ENCODE data around the gene BPHL. TPM values are rescaled to one million over a fixed set of nuclear protein-coding genes. Genes with fewer than 3 reads are reported as not detected.
"Not testable (repeated sequence)": the region's sequence is repeated elsewhere in the genome, so short reads cannot be mapped to it uniquely, and the experiment has no call there.

BPHL gene
- polyA plus RNA-seq (2014; cell fraction: cytosol; rRNA removed), result 33.5 and 49.0 TPM in 2 replicates
- 31.5 and 43.3 TPM in 2 replicates for polyA plus RNA-seq (2014; cell fraction: nucleus; rRNA removed)

GRCh38 chr6:3118353-3119039 is at the start of gene BPHL:
TSS of gene BPHL (plus strand) at chr6:3118711. CDS start at chr6:3118741, 30 bp downstream.
- peak; percentile 91 for DNase-seq (ENCODE audit: low spot score)

GRCh38 chr6:3071568-3071967 is 46.9 kb upstream of the BPHL start:
- DNase-seq (ENCODE audit: low spot score), result no peak

- no peak for DNase-seq (ENCODE audit: low spot score)
These were observed 45.7 kb upstream of the BPHL start for GRCh38 chr6:3072798-3073197.

- DNase-seq (ENCODE audit: low spot score), result no peak
These were observed 45.1 kb upstream of the BPHL start for GRCh38 chr6:3073382-3073781.

GRCh38 chr6:3075772-3076113 is 42.8 kb upstream of the BPHL start:
- no peak for DNase-seq (ENCODE audit: low spot score)

- DNase-seq (ENCODE audit: low spot score), result no peak
These were observed 42.2 kb upstream of the BPHL start for GRCh38 chr6:3076320-3076719.

- DNase-seq (ENCODE audit: low spot score), result no peak
These were observed 41.1 kb upstream of the BPHL start for GRCh38 chr6:3077430-3077829.

GRCh38 chr6:3078952-3079351 is 39.6 kb upstream of the BPHL start:
- DNase-seq (ENCODE audit: low spot score), result not testable (repeated sequence)

GRCh38 chr6:3079682-3080081 is 38.8 kb upstream of the BPHL start:
- DNase-seq (ENCODE audit: low spot score), result no peak

GRCh38 chr6:3081960-3082359 is 36.6 kb upstream of the BPHL start:
- no peak for DNase-seq (ENCODE audit: low spot score)

- DNase-seq (ENCODE audit: low spot score), result no peak
These were observed 33.4 kb upstream of the BPHL start for GRCh38 chr6:3085074-3085473.

GRCh38 chr6:3086282-3086946 is 32.1 kb upstream of the BPHL start:
- no peak for DNase-seq (ENCODE audit: low spot score)

- DNase-seq (ENCODE audit: low spot score), result no peak
These were observed 30.1 kb upstream of the BPHL start for GRCh38 chr6:3088446-3088845.

GRCh38 chr6:3088968-3089367 is 29.5 kb upstream of the BPHL start:
- DNase-seq (ENCODE audit: low spot score), result no peak

- DNase-seq (ENCODE audit: low spot score), result peak; percentile 10
These were observed 28.5 kb upstream of the BPHL start for GRCh38 chr6:3090013-3090412.

GRCh38 chr6:3094815-3095214 is 23.7 kb upstream of the BPHL start:
- DNase-seq (ENCODE audit: low spot score), result no peak

GRCh38 chr6:3102875-3103274 is 15.6 kb upstream of the BPHL start:
- no peak for DNase-seq (ENCODE audit: low spot score)

GRCh38 chr6:3108746-3109414 is 9.6 kb upstream of the BPHL start:
- no peak for DNase-seq (ENCODE audit: low spot score)

GRCh38 chr6:3109761-3110160 is 8.8 kb upstream of the BPHL start:
- DNase-seq (ENCODE audit: low spot score), result no peak

GRCh38 chr6:3114377-3114776 is 4.1 kb upstream of the BPHL start:
- DNase-seq (ENCODE audit: low spot score), result no peak

- DNase-seq (ENCODE audit: low spot score), result no peak
These were observed 579 bp upstream of the BPHL start for GRCh38 chr6:3117912-3118352.

GRCh38 chr6:3119040-3119723 is 671 bp downstream of the BPHL start:
- DNase-seq (ENCODE audit: low spot score), result no peak
